Measurements from ENCODE around the gene SRGAP1. TPM values are rescaled to one million over a fixed set of nuclear protein-coding genes. Genes with fewer than 3 reads are reported as not detected.
"Not testable (repeated sequence)": the region's sequence is repeated elsewhere in the genome, so short reads cannot be mapped to it uniquely, and the experiment has no call there.

Gene SRGAP1
- polyA plus RNA-seq, 4 donors: 2.2 to 8.5 (median 4.0) TPM

- Histone ChIP-seq H3K4me3 (ENCODE audit: low read depth in 1 of 3, low read length in 3 of 3) (no peak overlapping the region), H3K36me3 (ENCODE audit: control insufficient read depth in 3 of 3, insufficient read depth in 2 of 3, low read depth in 1 of 3, low read length in 3 of 3) (peaks cover 0 to 4% (median 0%) of the 10 kb centered on the region in 3 donors), H3K9me3 (ENCODE audit: control insufficient read depth in 2 of 2, insufficient read depth in 1 of 2, low read depth in 1 of 2, low read length in 1 of 2) (no peaks in the 10 kb centered on the region), H3K4me1 (ENCODE audit: control insufficient read depth in 3 of 3, insufficient read depth in 2 of 3, low read depth in 1 of 3, low read length in 2 of 3) (peaks cover 0 to 10% (median 0%) of the 10 kb centered on the region in 3 donors), H3K27ac (ENCODE audit: low read depth in 1 of 3, low read length in 2 of 3) (no peak overlapping the region), H3K27me3 (ENCODE audit: control insufficient read depth in 3 of 3, insufficient read depth in 3 of 3, low read length in 3 of 3) (no peaks in the 10 kb centered on the region)
- FAIRE-seq (no peak), DNase-seq (no peak)
- 86 to 97% (median 97%) methylated on average over 3 of the region's 3 CpGs for WGBS, 3 donors
Observed at GRCh38 chr12:63855299-63855698, 10.8 kb downstream of the SRGAP1 start.

- H3K36me3 ChIP-seq (ENCODE audit: control insufficient read depth in 3 of 3, insufficient read depth in 2 of 3, low read depth in 1 of 3, low read length in 3 of 3): no peaks in the 10 kb centered on the region
- no peak for FAIRE-seq
- DNase-seq: peak in 1 of 2 donors; percentile 40
- no peaks in the 10 kb centered on the region for H3K9me3 ChIP-seq (ENCODE audit: control insufficient read depth in 2 of 2, insufficient read depth in 1 of 2, low read depth in 1 of 2, low read length in 1 of 2)
- H3K4me3 ChIP-seq (ENCODE audit: low read depth in 1 of 3, low read length in 3 of 3): no peak overlapping the region
- no peaks in the 10 kb centered on the region for H3K27me3 ChIP-seq (ENCODE audit: control insufficient read depth in 3 of 3, insufficient read depth in 3 of 3, low read length in 3 of 3)
- WGBS, 3 donors: 35 to 63% (median 46%) methylated on average over 6 of the region's 6 CpGs
- peaks cover 0 to 27% (median 0%) of the 10 kb centered on the region in 3 donors for H3K4me1 ChIP-seq (ENCODE audit: control insufficient read depth in 3 of 3, insufficient read depth in 2 of 3, low read depth in 1 of 3, low read length in 2 of 3)
- no peak overlapping the region for H3K27ac ChIP-seq (ENCODE audit: low read depth in 1 of 3, low read length in 2 of 3)
Observed at GRCh38 chr12:63857771-63858670, 13.5 kb downstream of the SRGAP1 start.

GRCh38 chr12:63859880-63860279, 15.4 kb downstream of the SRGAP1 start:
- FAIRE-seq: not testable (repeated sequence)

GRCh38 chr12:63862187-63862968, 17.9 kb downstream of the SRGAP1 start:
- WGBS, 3 donors: 16 to 56% (median 29%) methylated on average over 6 of the region's 6 CpGs
- Histone ChIP-seq H3K9me3 (ENCODE audit: control insufficient read depth in 2 of 2, insufficient read depth in 1 of 2, low read depth in 1 of 2, low read length in 1 of 2) (no peaks in the 10 kb centered on the region), H3K4me3 (ENCODE audit: low read depth in 1 of 3, low read length in 3 of 3) (no peak overlapping the region), H3K36me3 (ENCODE audit: control insufficient read depth in 3 of 3, insufficient read depth in 2 of 3, low read depth in 1 of 3, low read length in 3 of 3) (no peaks in the 10 kb centered on the region), H3K27me3 (ENCODE audit: control insufficient read depth in 3 of 3, insufficient read depth in 3 of 3, low read length in 3 of 3) (no peaks in the 10 kb centered on the region), H3K27ac (ENCODE audit: low read depth in 1 of 3, low read length in 2 of 3) (peak overlapping the region; percentile 63 to 82 (median 66)), H3K4me1 (ENCODE audit: control insufficient read depth in 3 of 3, insufficient read depth in 2 of 3, low read depth in 1 of 3, low read length in 2 of 3) (peaks cover 0 to 34% (median 0%) of the 10 kb centered on the region in 3 donors)
- no peak for FAIRE-seq
- peak; percentile 93 to 97 for DNase-seq

More at GRCh38 chr12:63859880-63860279, 15.4 kb downstream of the SRGAP1 start:
- 79 to 91% (median 90%) methylated on average over 2 of the region's 2 CpGs for WGBS, 3 donors
- H3K27me3 ChIP-seq (ENCODE audit: control insufficient read depth in 3 of 3, insufficient read depth in 3 of 3, low read length in 3 of 3); DNase-seq; H3K36me3 ChIP-seq (ENCODE audit: control insufficient read depth in 3 of 3, insufficient read depth in 2 of 3, low read depth in 1 of 3, low read length in 3 of 3); H3K4me3 ChIP-seq (ENCODE audit: low read depth in 1 of 3, low read length in 3 of 3); H3K9me3 ChIP-seq (ENCODE audit: control insufficient read depth in 2 of 2, insufficient read depth in 1 of 2, low read depth in 1 of 2, low read length in 1 of 2); H3K27ac ChIP-seq (ENCODE audit: low read depth in 1 of 3, low read length in 2 of 3): not testable (repeated sequence)
- H3K4me1 ChIP-seq (ENCODE audit: control insufficient read depth in 3 of 3, insufficient read depth in 2 of 3, low read depth in 1 of 3, low read length in 2 of 3): peaks cover 0 to 34% (median 0%) of the 10 kb centered on the region in 3 donors

GRCh38 chr12:63862969-63863230, 18.4 kb downstream of the SRGAP1 start:
- Histone ChIP-seq H3K27ac (ENCODE audit: low read depth in 1 of 3, low read length in 2 of 3) (peak overlapping the region; percentile 63 to 82 (median 66)), H3K4me3 (ENCODE audit: low read depth in 1 of 3, low read length in 3 of 3) (no peak overlapping the region)
- FAIRE-seq: no peak

GRCh38 chr12:63863658-63864453, 19.4 kb downstream of the SRGAP1 start:
- no peak for DNase-seq
- Histone ChIP-seq H3K4me1 (ENCODE audit: control insufficient read depth in 3 of 3, insufficient read depth in 2 of 3, low read depth in 1 of 3, low read length in 2 of 3) (peaks cover 0 to 34% (median 0%) of the 10 kb centered on the region in 3 donors), H3K36me3 (ENCODE audit: control insufficient read depth in 3 of 3, insufficient read depth in 2 of 3, low read depth in 1 of 3, low read length in 3 of 3) (no peaks in the 10 kb centered on the region), H3K27ac (ENCODE audit: low read depth in 1 of 3, low read length in 2 of 3) (peak overlapping the region in 1 of 3 donors; percentile 82), H3K27me3 (ENCODE audit: control insufficient read depth in 3 of 3, insufficient read depth in 3 of 3, low read length in 3 of 3) (no peaks in the 10 kb centered on the region), H3K4me3 (ENCODE audit: low read depth in 1 of 3, low read length in 3 of 3) (no peak overlapping the region), H3K9me3 (ENCODE audit: control insufficient read depth in 2 of 2, insufficient read depth in 1 of 2, low read depth in 1 of 2, low read length in 1 of 2) (no peaks in the 10 kb centered on the region)
- 79 to 91% (median 88%) methylated on average over 5 of the region's 5 CpGs for WGBS, 3 donors
- FAIRE-seq: no peak

More at GRCh38 chr12:63862969-63863230, 18.4 kb downstream of the SRGAP1 start:
- H3K9me3 ChIP-seq (ENCODE audit: control insufficient read depth in 2 of 2, insufficient read depth in 1 of 2, low read depth in 1 of 2, low read length in 1 of 2): no peaks in the 10 kb centered on the region
- no peaks in the 10 kb centered on the region for H3K36me3 ChIP-seq (ENCODE audit: control insufficient read depth in 3 of 3, insufficient read depth in 2 of 3, low read depth in 1 of 3, low read length in 3 of 3)
- DNase-seq: no peak
- 25 to 58% (median 39%) methylated on average over 2 of the region's 2 CpGs for WGBS, 3 donors
- no peaks in the 10 kb centered on the region for H3K27me3 ChIP-seq (ENCODE audit: control insufficient read depth in 3 of 3, insufficient read depth in 3 of 3, low read length in 3 of 3)
- H3K4me1 ChIP-seq (ENCODE audit: control insufficient read depth in 3 of 3, insufficient read depth in 2 of 3, low read depth in 1 of 3, low read length in 2 of 3): peaks cover 0 to 34% (median 0%) of the 10 kb centered on the region in 3 donors

- Histone ChIP-seq H3K27me3 (ENCODE audit: control insufficient read depth in 3 of 3, insufficient read depth in 3 of 3, low read length in 3 of 3) (no peaks in the 10 kb centered on the region), H3K4me3 (ENCODE audit: low read depth in 1 of 3, low read length in 3 of 3) (no peak overlapping the region)
Observed at GRCh38 chr12:63864454-63864706, 19.9 kb downstream of the SRGAP1 start.

GRCh38 chr12:63865448-63865847, 20.9 kb downstream of the SRGAP1 start:
- Histone ChIP-seq H3K27ac (ENCODE audit: low read depth in 1 of 3, low read length in 2 of 3) (no peak overlapping the region), H3K36me3 (ENCODE audit: control insufficient read depth in 3 of 3, insufficient read depth in 2 of 3, low read depth in 1 of 3, low read length in 3 of 3) (no peaks in the 10 kb centered on the region), H3K9me3 (ENCODE audit: control insufficient read depth in 2 of 2, insufficient read depth in 1 of 2, low read depth in 1 of 2, low read length in 1 of 2) (no peaks in the 10 kb centered on the region), H3K4me3 (ENCODE audit: low read depth in 1 of 3, low read length in 3 of 3) (no peak overlapping the region), H3K4me1 (ENCODE audit: control insufficient read depth in 3 of 3, insufficient read depth in 2 of 3, low read depth in 1 of 3, low read length in 2 of 3) (peaks cover 0 to 34% (median 0%) of the 10 kb centered on the region in 3 donors), H3K27me3 (ENCODE audit: control insufficient read depth in 3 of 3, insufficient read depth in 3 of 3, low read length in 3 of 3) (no peaks in the 10 kb centered on the region)
- FAIRE-seq (no peak), DNase-seq (no peak)
- 91 to 98% (median 95%) methylated on average over 8 of the region's 8 CpGs for WGBS, 3 donors

More at GRCh38 chr12:63864454-63864706, 19.9 kb downstream of the SRGAP1 start:
- Histone ChIP-seq H3K36me3 (ENCODE audit: control insufficient read depth in 3 of 3, insufficient read depth in 2 of 3, low read depth in 1 of 3, low read length in 3 of 3) (no peaks in the 10 kb centered on the region), H3K4me1 (ENCODE audit: control insufficient read depth in 3 of 3, insufficient read depth in 2 of 3, low read depth in 1 of 3, low read length in 2 of 3) (peaks cover 0 to 34% (median 0%) of the 10 kb centered on the region in 3 donors), H3K9me3 (ENCODE audit: control insufficient read depth in 2 of 2, insufficient read depth in 1 of 2, low read depth in 1 of 2, low read length in 1 of 2) (no peaks in the 10 kb centered on the region), H3K27ac (ENCODE audit: low read depth in 1 of 3, low read length in 2 of 3) (peak overlapping the region in 1 of 3 donors; percentile 82)
- FAIRE-seq (no peak), DNase-seq (peak in 1 of 2 donors; percentile 58)

All from small intestine (tissue), 7 donors.